H1 (cell line): ENCODE results near the gene CDC42EP4. TPM values are rescaled to one million over a fixed set of nuclear protein-coding genes. Genes with fewer than 3 reads are reported as not detected.

Source experiments
- CTCF ChIA-PET: fragments of 300-600 bp; sonication (Branson Sonifier 250); formaldehyde crosslinking; loops from one replicate; lab custom pipeline; 2021; ENCODE audit not compliant: partially characterized antibody; lab: Charles Lee
- POLR2A ChIA-PET: fragments of 300-600 bp; sonication (Branson Sonifier 250); formaldehyde crosslinking; loops from one replicate; lab custom pipeline; 2021; ENCODE audit warnings: inconsistent platforms; ENCODE audit not compliant: partially characterized antibody; lab: Charles Lee
- DNase-seq, 2 experiments: peaks; one replicate each; pipeline versions ENCODE4 v3.0.0 to v3.0.0-alpha.2; 2010 to 2022; ENCODE audit warnings: low spot score in 2 of 2, low read depth in 1 of 2, mixed read lengths in 1 of 2
- FAIRE-seq: peaks from 2 replicates; lab custom pipeline; 2011; peaks lifted over from hg19 to GRCh38; lab: Jason Lieb, UNC
- H2AFZ ChIP-seq: 2 replicates; pipeline ENCODE4 v1.8.1; 2012; ENCODE audit warnings: low read length, inconsistent platforms
- H2AK5ac ChIP-seq: 2 replicates; pipeline ENCODE4 v1.6.1; 2013; ENCODE audit warnings: low read depth, low read length
- H2BK120ac ChIP-seq: replicated peaks from 2 replicates; pipeline ENCODE3; 2013; ENCODE audit warnings: low read depth, low read length, inconsistent platforms
- H2BK12ac ChIP-seq: 2 replicates; pipeline ENCODE4 v1.6.1; 2013; ENCODE audit warnings: low read depth, low read length
- H2BK15ac ChIP-seq: 2 replicates; pipeline ENCODE4 v1.6.1; 2013; ENCODE audit warnings: low read length
- H2BK20ac ChIP-seq: 2 replicates; pipeline ENCODE4 v1.6.1; 2013; ENCODE audit warnings: low read length
- H2BK5ac ChIP-seq: 2 replicates; pipeline ENCODE4 v1.6.1; 2013; ENCODE audit warnings: low read depth, low read length
- H3K14ac ChIP-seq: 2 replicates; pipeline ENCODE4 v1.6.1; 2013; ENCODE audit warnings: inconsistent platforms; ENCODE audit not compliant: insufficient read length
- H3K18ac ChIP-seq: 2 replicates; pipeline ENCODE4 v1.6.1; 2013; ENCODE audit warnings: low read length; ENCODE audit errors: extremely low read depth
- H3K23ac ChIP-seq: 2 replicates; pipeline ENCODE4 v1.6.1; 2013; ENCODE audit warnings: inconsistent platforms; ENCODE audit not compliant: insufficient read length
- H3K23me2 ChIP-seq: 2 replicates; pipeline ENCODE4 v1.6.1; 2013; ENCODE audit warnings: low read depth, low read length
- H3K27ac ChIP-seq: 2 replicates; pipeline ENCODE4 v1.6.1; 2011; ENCODE audit warnings: low read depth, low read length, inconsistent platforms
- H3K27me3 ChIP-seq, 4 experiments: replicated peaks in 1 of 4; 1 replicate in 1 of 4; 2 replicates in 3 of 4; pipeline versions ENCODE4 v1.6.1 to v1.8.1; 2011 to 2013; ENCODE audit warnings: low read length in 3 of 4, mild to moderate bottlenecking in 3 of 4, inconsistent platforms in 2 of 4, mixed read lengths in 2 of 4, moderate library complexity in 1 of 4; ENCODE audit not compliant: control insufficient read depth in 3 of 4, insufficient read depth in 3 of 4; ENCODE audit errors: extremely low read depth in 1 of 4
- H3K36me3 ChIP-seq, 4 experiments: 2 replicates each; pipeline versions ENCODE4 v1.6.1 to v1.8.1; 2011 to 2013; ENCODE audit warnings: mild to moderate bottlenecking in 4 of 4, low read length in 3 of 4, moderate library complexity in 2 of 4, control low read depth in 1 of 4, inconsistent platforms in 1 of 4; ENCODE audit not compliant: insufficient read depth in 4 of 4, control insufficient read depth in 2 of 4
- H3K4ac ChIP-seq: replicated peaks from 2 replicates; pipeline ENCODE3; 2013; ENCODE audit warnings: low read length, low read depth, mixed read lengths, inconsistent platforms; ENCODE audit not compliant: insufficient read length
- H3K4me1 ChIP-seq, 4 experiments: replicated peaks in 1 of 4; 1 replicate in 1 of 4; 2 replicates in 3 of 4; pipeline versions ENCODE4 v1.6.1 to v1.8.1; 2011 to 2013; ENCODE audit warnings: low read length in 3 of 4, inconsistent platforms in 2 of 4, mixed read lengths in 1 of 4; ENCODE audit not compliant: insufficient read depth in 4 of 4, control insufficient read depth in 3 of 4
- H3K4me2 ChIP-seq, 2 experiments: 2 replicates each; pipeline versions ENCODE4 v1.6.1 to v1.8.1; 2011 to 2013; ENCODE audit warnings: low read depth in 2 of 2, low read length in 2 of 2, control low read depth in 1 of 2, inconsistent platforms in 1 of 2, mild to moderate bottlenecking in 1 of 2; ENCODE audit not compliant: insufficient read depth in 1 of 2
- H3K4me3 ChIP-seq, 4 experiments: fragments of 200-600, 300-600 bp in 1 of 4; sonication (generic), shearing (Covaris generic), sonication (Bioruptor Twin) in 1 of 4; 2 replicates each; pipeline versions ENCODE4 v1.5.1 to v1.8.1; 2011 to 2016; ENCODE audit warnings: low read length in 4 of 4, low read depth in 3 of 4, control low read depth in 2 of 4, inconsistent platforms in 2 of 4, mild to moderate bottlenecking in 2 of 4, mixed read lengths in 1 of 4, moderate library complexity in 1 of 4; ENCODE audit not compliant: insufficient read depth in 2 of 4; ENCODE audit errors: extremely low read depth in 1 of 4
- H3K56ac ChIP-seq: replicated peaks from 2 replicates; pipeline ENCODE3; 2013; ENCODE audit warnings: low read depth, mild to moderate bottlenecking, mixed read lengths, low read length, inconsistent platforms; ENCODE audit not compliant: insufficient read length
- H3K79me1 ChIP-seq: 2 replicates; pipeline ENCODE4 v1.6.1; 2013; ENCODE audit warnings: low read depth, low read length, control low read depth
- H3K79me2 ChIP-seq, 2 experiments: 2 replicates each; pipeline versions ENCODE4 v1.6.1 to v1.8.1; 2012 to 2013; ENCODE audit warnings: low read length in 2 of 2, mild to moderate bottlenecking in 2 of 2, inconsistent platforms in 1 of 2; ENCODE audit not compliant: insufficient read depth in 2 of 2, control insufficient read depth in 1 of 2
- H3K9ac ChIP-seq, 4 experiments: replicated peaks in 1 of 4; 1 replicate in 1 of 4; 2 replicates in 3 of 4; pipeline versions ENCODE4 v1.6.1 to v1.8.1; 2011 to 2013; ENCODE audit warnings: low read depth in 3 of 4, low read length in 3 of 4, control low read depth in 2 of 4, mild to moderate bottlenecking in 2 of 4, moderate library complexity in 2 of 4, inconsistent platforms in 1 of 4; ENCODE audit errors: extremely low read depth in 1 of 4
- H3K9me3 ChIP-seq, 2 experiments: 2 replicates each; pipeline versions ENCODE4 v1.6.1 to v1.8.1; 2012 to 2013; ENCODE audit warnings: mild to moderate bottlenecking in 2 of 2, moderate library complexity in 2 of 2, control low read depth in 1 of 2, inconsistent platforms in 1 of 2, low read depth in 1 of 2, low read length in 1 of 2, mixed read lengths in 1 of 2; ENCODE audit not compliant: insufficient read depth in 2 of 2
- H4K20me1 ChIP-seq, 2 experiments: replicated peaks in 1 of 2; 2 replicates each; pipeline versions ENCODE3 to v1.8.1; 2011 to 2013; ENCODE audit warnings: inconsistent platforms in 2 of 2, low read length in 2 of 2, mild to moderate bottlenecking in 1 of 2; ENCODE audit not compliant: insufficient read depth in 2 of 2, control insufficient read depth in 1 of 2
- H4K5ac ChIP-seq: 2 replicates; pipeline ENCODE4 v1.6.1; 2013; ENCODE audit warnings: low read length, low read depth, mixed read lengths, inconsistent platforms; ENCODE audit not compliant: insufficient read length
- H4K8ac ChIP-seq: 2 replicates; pipeline ENCODE4 v1.8.0; 2013; ENCODE audit warnings: mild to moderate bottlenecking, moderate library complexity, low read length, inconsistent platforms; ENCODE audit not compliant: insufficient read depth; ENCODE audit errors: extremely low read depth
- H4K91ac ChIP-seq: replicated peaks from 2 replicates; pipeline ENCODE3; 2013; ENCODE audit warnings: low read length, mixed read lengths, inconsistent platforms; ENCODE audit not compliant: insufficient read length
- TAF7 ChIP-seq: optimal IDR thresholded peaks from 2 replicates; pipeline ENCODE3; 2011; ENCODE audit warnings: low read depth, mild to moderate bottlenecking, inconsistent platforms, low read length, moderate library complexity, borderline replicate concordance
- WGBS, 2 experiments: shearing (Covaris generic) in 1 of 2; methylation state at CpG; one replicate each; pipeline versions ENCODE4 v1.1.6 to v1.1.7; 2013 to 2015; ENCODE audit warnings: low lambda C conversion rate in 2 of 2, mixed read lengths in 2 of 2, inconsistent platforms in 1 of 2, low coverage in 1 of 2, missing lambda C conversion rate in 1 of 2; ENCODE audit not compliant: insufficient replicate concordance in 2 of 2, insufficient coverage in 1 of 2, insufficient read length in 1 of 2; ENCODE audit errors: extremely low coverage in 1 of 2, missing lambda C conversion rate in 1 of 2; 5-methylcytosine and 5-hydroxymethylcytosine counted together
- polyA plus RNA-seq, 7 experiments: library from polyadenylated mRNA; depleted of rRNA in 3 of 7; stranded (reverse) in 5 of 7; unstranded in 2 of 7; fragments of >200 nt in 5 of 7; fragments of 200-250 nt in 2 of 7; gene quantifications; 1 replicate in 5 of 7; 2 replicates in 1 of 7; 4 replicates in 1 of 7; pipeline versions ENCODE4 v1.2.1 to v1.2.3, GENCODE V29; 2011 to 2013; ENCODE audit warnings: missing spikeins in 2 of 7, mixed read lengths in 2 of 7
- total RNA-seq: library from RNA; stranded (reverse); fragmentation: NEBNext Ultra II Directional; extraction: Animal tissue kit (Norgen Biotek cat#: 25700); gene quantifications from 2 replicates; pipeline ENCODE4 v1.2.1, GENCODE V29; 2021

CDC42EP4 gene
- total and polyA plus RNA-seq, 2 of the 8 experiments (the other 6 are each of a cell fraction or from before 2014, with no cell fraction given): 8.8 to 12.6 TPM

GRCh38 chr17:73331060-73331459, 19.3 kb upstream of the CDC42EP4 start:
- H4K8ac ChIP-seq: no peak overlapping the region
- H2BK120ac ChIP-seq: no peak overlapping the region
- no peaks in the 10 kb centered on the region for H3K79me2 ChIP-seq
- no peaks in the 10 kb centered on the region for H3K79me1 ChIP-seq
- POLR2A ChIA-PET: interaction anchor here (1.0 kb wide), 1 partner anchor 11 kb away, joined by 4 read pairs; no protein-coding TSS in a partner anchor
- no peak overlapping the region for H2BK20ac ChIP-seq
- H3K23me2 ChIP-seq: no peaks in the 10 kb centered on the region; the same call in 1 of the 2 replicates
- H3K27me3 ChIP-seq: no peaks in the 10 kb centered on the region
- no peak overlapping the region for H2BK5ac ChIP-seq
- no peak overlapping the region for H3K56ac ChIP-seq
- no peak for DNase-seq
- TF ChIP-seq TAF7: no peak
- no peak overlapping the region for H3K9ac ChIP-seq
- H3K14ac ChIP-seq: no peak overlapping the region
- H2BK12ac ChIP-seq: no peak overlapping the region
- FAIRE-seq: no peak
- no peak overlapping the region for H2AK5ac ChIP-seq
- H3K4me3 ChIP-seq: no peak overlapping the region
- H2AFZ ChIP-seq: no peak overlapping the region
- H4K91ac ChIP-seq: no peak overlapping the region
- CTCF ChIA-PET: interaction anchor here (1.0 to 1.6 kb wide), 4 partner anchors 11 to 39 kb away, joined by 3 to 6 read pairs (median 4); no protein-coding TSS in a partner anchor
- H3K4me1 ChIP-seq: peaks cover 0 to 4% (median 0%) of the 10 kb centered on the region in 4 experiments; a peak in 1 of 7 replicates
- no peaks in the 10 kb centered on the region for H3K36me3 ChIP-seq
- H3K27ac ChIP-seq: no peak overlapping the region
- no peak overlapping the region for H2BK15ac ChIP-seq
- H3K4me2 ChIP-seq: no peak overlapping the region
- WGBS, 2 experiments: 75% methylated on average over 1 of the region's 3 CpGs; no CpG with 5 or more reads in 1 of the 2 experiments
- H3K9me3 ChIP-seq: no peaks in the 10 kb centered on the region
- no peak overlapping the region for H3K4ac ChIP-seq
- H4K5ac ChIP-seq: no peak overlapping the region
- H3K18ac ChIP-seq: no peak overlapping the region
- H4K20me1 ChIP-seq: no peaks in the 10 kb centered on the region
- H3K23ac ChIP-seq: no peak overlapping the region
